Neural progenitor cell (in vitro differentiated cells): Measurements from ENCODE around the gene FOXI1. TPM values are rescaled to one million over a fixed set of nuclear protein-coding genes. Genes with fewer than 3 reads are reported as not detected.

Experiments
- DNase-seq: peaks from one replicate; pipeline ENCODE4 v3.0.0-alpha.2; 2016; ENCODE audit warnings: low spot score
- H2AFZ ChIP-seq: fragments of 200-600 bp; sonication (generic); replicated peaks from 2 replicates; pipeline ENCODE4 v1.6.1; 2016; ENCODE audit warnings: antibody characterized with exemption
- H3F3A ChIP-seq: fragments of 200-600 bp; sonication (generic); 2 replicates; pipeline ENCODE4 v1.6.1; 2016; ENCODE audit warnings: antibody characterized with exemption, low read depth
- H3K27ac ChIP-seq: fragments of 200-600 bp; sonication (generic); 2 replicates; pipeline ENCODE4 v1.5.1; 2016; ENCODE audit warnings: mild to moderate bottlenecking
- H3K27me3 ChIP-seq: fragments of 200-600 bp; sonication (generic); 2 replicates; pipeline ENCODE4 v1.6.1; 2016; ENCODE audit warnings: mild to moderate bottlenecking, moderate library complexity
- H3K36me3 ChIP-seq: fragments of 200-600 bp; sonication (generic); 2 replicates; pipeline ENCODE4 v1.5.1; 2016
- H3K4me1 ChIP-seq: fragments of 200-600 bp; sonication (generic); 2 replicates; pipeline ENCODE4 v1.6.1; 2016; ENCODE audit warnings: mixed run types
- H3K4me2 ChIP-seq: fragments of 200-600 bp; sonication (generic); 2 replicates; pipeline ENCODE4 v1.6.1; 2016
- H3K4me3 ChIP-seq: fragments of 200-600 bp; sonication (generic); 2 replicates; pipeline ENCODE4 v1.5.1; 2016
- H3K79me2 ChIP-seq: fragments of 200-600 bp; sonication (generic); 2 replicates; pipeline ENCODE4 v1.6.1; 2016; ENCODE audit warnings: low read depth
- H3K9ac ChIP-seq: fragments of 200-600 bp; sonication (generic); 2 replicates; pipeline ENCODE4 v1.6.1; 2016
- H3K9me3 ChIP-seq: fragments of 200-600 bp; sonication (generic); 2 replicates; pipeline ENCODE4 v1.5.1; 2016; ENCODE audit warnings: low read depth
- H4K20me1 ChIP-seq: fragments of 200-600 bp; sonication (generic); 2 replicates; pipeline ENCODE4 v1.6.1; 2016; ENCODE audit warnings: low read depth
- H3K27ac Mint-ChIP-seq: 3 replicates; pipeline ENCODE4 v1.8.0; 2021; ENCODE audit warnings: mixed read lengths
- H3K27me3 Mint-ChIP-seq: 2 replicates; pipeline ENCODE4 v1.8.0; 2022; ENCODE audit warnings: low read depth, mild to moderate bottlenecking, inconsistent platforms, moderate library complexity, mixed read lengths; ENCODE audit not compliant: insufficient read depth
- H3K36me3 Mint-ChIP-seq: 3 replicates; pipeline ENCODE4 v1.8.0; 2021; ENCODE audit warnings: mixed read lengths
- H3K4me1 Mint-ChIP-seq: 3 replicates; pipeline ENCODE4 v1.8.0; 2021; ENCODE audit warnings: mixed read lengths
- H3K4me3 Mint-ChIP-seq: 3 replicates; pipeline ENCODE4 v1.8.0; 2021; ENCODE audit warnings: mild to moderate bottlenecking, moderate library complexity, mixed read lengths
- H3K9me3 Mint-ChIP-seq: 3 replicates; pipeline ENCODE4 v1.8.0; 2020; ENCODE audit warnings: mixed read lengths
- CTCF ChIP-seq: fragments of 200-600 bp; sonication (generic); IDR thresholded peaks from 2 replicates; pipeline ENCODE4 v1.5.1; 2017; ENCODE audit warnings: antibody characterized with exemption, mild to moderate bottlenecking
- EZH2 ChIP-seq: fragments of 200-600 bp; sonication (generic); IDR thresholded peaks from 2 replicates; pipeline ENCODE4 v1.6.1; 2017; ENCODE audit warnings: antibody characterized with exemption, mild to moderate bottlenecking, moderate library complexity
- EZH2phosphoT487 ChIP-seq: fragments of 200-600 bp; sonication (generic); IDR thresholded peaks from 2 replicates; pipeline ENCODE4 v1.6.1; 2017; ENCODE audit warnings: antibody characterized with exemption
- total RNA-seq: library from RNA; depleted of rRNA; stranded (reverse); fragments of >200 nt; gene quantifications from 2 replicates; pipeline ENCODE4 v1.2.3, GENCODE V29; 2015; ENCODE audit warnings: low replicate concordance

FOXI1 gene
- total RNA-seq, 1 donor from 2014 or later: not detected

- no peaks in the 10 kb centered on the region for H3K79me2 ChIP-seq
- H2AFZ ChIP-seq: no peak overlapping the region
- no peak overlapping the region for H3K4me3 ChIP-seq
- Mint-ChIP-seq H3K27me3 (peaks cover 15% of the 10 kb centered on the region), H3K36me3 (no peaks in the 10 kb centered on the region), H3K4me3 (no peak overlapping the region), H3K27ac (peak overlapping the region; percentile 50), H3K9me3 (no peaks in the 10 kb centered on the region), H3K4me1 (peaks cover 31% of the 10 kb centered on the region)
- TF ChIP-seq EZH2: no peak
- no peak for TF ChIP-seq CTCF
- no peak for TF ChIP-seq EZH2phosphoT487
- H3K27me3 ChIP-seq: peaks cover 96% of the 10 kb centered on the region
- no peaks in the 10 kb centered on the region for H3K9me3 ChIP-seq
- no peaks in the 10 kb centered on the region for H4K20me1 ChIP-seq
- H3K4me1 ChIP-seq: peaks cover 28% of the 10 kb centered on the region
- H3K27ac ChIP-seq: no peak overlapping the region
- H3K9ac ChIP-seq: no peak overlapping the region
- peaks cover 6% of the 10 kb centered on the region for H3F3A ChIP-seq
- H3K36me3 ChIP-seq: no peaks in the 10 kb centered on the region
- H3K4me2 ChIP-seq: no peak overlapping the region
- DNase-seq: no peak
These were observed 2.6 kb downstream of the FOXI1 start for GRCh38 chr5:170108266-170108785.

GRCh38 chr5:170109059-170110031, 3.6 kb downstream of the FOXI1 start:
- no peaks in the 10 kb centered on the region for H3K36me3 Mint-ChIP-seq
- DNase-seq: no peak
- peaks cover 33% of the 10 kb centered on the region for H3K4me1 Mint-ChIP-seq
- Histone ChIP-seq H3K27me3 (peaks cover 87% of the 10 kb centered on the region), H3K4me1 (peaks cover 28% of the 10 kb centered on the region), H2AFZ (no peak overlapping the region), H3F3A (peaks cover 8% of the 10 kb centered on the region), H3K36me3 (no peaks in the 10 kb centered on the region), H3K9ac (no peak overlapping the region), H3K9me3 (no peaks in the 10 kb centered on the region), H3K79me2 (no peaks in the 10 kb centered on the region), H3K4me3 (no peak overlapping the region), H3K27ac (no peak overlapping the region), H3K4me2 (peak overlapping the region; percentile 30), H4K20me1 (no peaks in the 10 kb centered on the region)
- H3K27ac Mint-ChIP-seq: no peak overlapping the region
- H3K9me3 Mint-ChIP-seq: no peaks in the 10 kb centered on the region
- no peak overlapping the region for H3K4me3 Mint-ChIP-seq
- no peak for TF ChIP-seq EZH2phosphoT487
- TF ChIP-seq EZH2: no peak
- peaks cover 14% of the 10 kb centered on the region for H3K27me3 Mint-ChIP-seq

- TF ChIP-seq EZH2 (no peak), CTCF (no peak), EZH2phosphoT487 (no peak)
- peaks cover 8% of the 10 kb centered on the region for H3F3A ChIP-seq
- H3K4me1 ChIP-seq: peaks cover 28% of the 10 kb centered on the region
- H3K4me2 ChIP-seq: no peak overlapping the region
- no peak overlapping the region for H3K27ac ChIP-seq
- no peaks in the 10 kb centered on the region for H3K79me2 ChIP-seq
- peaks cover 33% of the 10 kb centered on the region for H3K4me1 Mint-ChIP-seq
- no peak overlapping the region for H3K4me3 Mint-ChIP-seq
- peaks cover 9% of the 10 kb centered on the region for H3K27me3 Mint-ChIP-seq
- H2AFZ ChIP-seq: no peak overlapping the region
- H3K4me3 ChIP-seq: no peak overlapping the region
- no peak overlapping the region for H3K9ac ChIP-seq
- DNase-seq: no peak
- peaks cover 75% of the 10 kb centered on the region for H3K27me3 ChIP-seq
- H3K27ac Mint-ChIP-seq: no peak overlapping the region
- H4K20me1 ChIP-seq: no peaks in the 10 kb centered on the region
- H3K36me3 ChIP-seq: no peaks in the 10 kb centered on the region
- H3K9me3 ChIP-seq: no peaks in the 10 kb centered on the region
- peaks cover 2% of the 10 kb centered on the region for H3K9me3 Mint-ChIP-seq
- no peaks in the 10 kb centered on the region for H3K36me3 Mint-ChIP-seq
These were observed 4.8 kb downstream of the FOXI1 start for GRCh38 chr5:170110403-170111087.
